GM23248 (cell line): ENCODE measurements around the gene LRFN4. TPM values are rescaled to one million over a fixed set of nuclear protein-coding genes. Genes with fewer than 3 reads are reported as not detected.

Experiments used
- DNase-seq: peaks from one replicate; pipeline ENCODE4 v3.0.0-alpha.2; 2015
- H2AFZ ChIP-seq: fragments of 200-600 bp; sonication (generic); 2 replicates; pipeline ENCODE4 v1.6.1; 2016; ENCODE audit warnings: antibody characterized with exemption
- H3F3A ChIP-seq: fragments of 200-600 bp; sonication (generic); 2 replicates; pipeline ENCODE4 v1.6.1; 2016; ENCODE audit warnings: mild to moderate bottlenecking, antibody characterized with exemption, mixed run types; ENCODE audit not compliant: insufficient read depth
- H3K27ac ChIP-seq: fragments of 200-600 bp; sonication (generic); 2 replicates; pipeline ENCODE4 v1.5.1; 2016; ENCODE audit warnings: mild to moderate bottlenecking
- H3K27me3 ChIP-seq: fragments of 200-600 bp; sonication (generic); replicated peaks from 2 replicates; pipeline ENCODE4 v1.6.1; 2016; ENCODE audit warnings: mild to moderate bottlenecking; ENCODE audit not compliant: insufficient read depth
- H3K36me3 ChIP-seq: fragments of 200-600 bp; sonication (generic); 2 replicates; pipeline ENCODE4 v1.6.1; 2016; ENCODE audit warnings: low read depth, mild to moderate bottlenecking
- H3K4me1 ChIP-seq: fragments of 200-600 bp; sonication (generic); 2 replicates; pipeline ENCODE4 v1.6.1; 2016; ENCODE audit warnings: mild to moderate bottlenecking; ENCODE audit not compliant: insufficient read depth
- H3K4me2 ChIP-seq: fragments of 200-600 bp; sonication (generic); one replicate; pipeline ENCODE4 v1.6.1; 2016; ENCODE audit warnings: mild to moderate bottlenecking; ENCODE audit not compliant: unreplicated experiment
- H3K4me3 ChIP-seq: fragments of 200-600 bp; sonication (generic); 2 replicates; pipeline ENCODE4 v1.5.1; 2016; ENCODE audit warnings: mild to moderate bottlenecking
- H3K79me2 ChIP-seq: fragments of 200-600 bp; sonication (generic); 2 replicates; pipeline ENCODE4 v1.6.1; 2016; ENCODE audit warnings: mild to moderate bottlenecking; ENCODE audit not compliant: insufficient read depth
- H3K9ac ChIP-seq: fragments of 200-600 bp; sonication (generic); 2 replicates; pipeline ENCODE4 v1.6.1; 2016; ENCODE audit warnings: mild to moderate bottlenecking
- H3K9me2 ChIP-seq: fragments of 200-600 bp; sonication (generic); 2 replicates; pipeline ENCODE4 v1.6.1; 2016; ENCODE audit warnings: mixed run types, mild to moderate bottlenecking, moderate library complexity; ENCODE audit not compliant: insufficient read depth
- H3K9me3 ChIP-seq: fragments of 200-600 bp; sonication (generic); one replicate; pipeline ENCODE4 v1.6.1; 2017; ENCODE audit warnings: low read depth
- H4K20me1 ChIP-seq: fragments of 200-600 bp; sonication (generic); 2 replicates; pipeline ENCODE4 v1.6.0; 2016; ENCODE audit not compliant: insufficient read depth
- EZH2 ChIP-seq: fragments of 200-600 bp; sonication (generic); IDR thresholded peaks from 2 replicates; pipeline ENCODE4 v1.6.1; 2018; ENCODE audit warnings: antibody characterized with exemption, mild to moderate bottlenecking; ENCODE audit not compliant: insufficient read depth, poor library complexity, severe bottlenecking
- EZH2phosphoT487 ChIP-seq: fragments of 200-600 bp; sonication (generic); IDR thresholded peaks from 2 replicates; pipeline ENCODE4 v1.6.1; 2018; ENCODE audit warnings: antibody characterized with exemption, moderate library complexity, mild to moderate bottlenecking, low read depth; ENCODE audit not compliant: insufficient read depth
- WGBS, 2 experiments: methylation state at CpG; one replicate each; pipeline ENCODE4 v1.1.6; 2015 to 2017; ENCODE audit warnings: low lambda C conversion rate in 2 of 2, low coverage in 1 of 2; ENCODE audit errors: missing lambda C conversion rate in 2 of 2; 5-methylcytosine and 5-hydroxymethylcytosine counted together
- in situ Hi-C: fragments of 300-500 bp; cut with MboI; formaldehyde crosslinking; loops from 2 replicates; pipeline ENCODE4 v1.15.0; 2020
- polyA plus RNA-seq: library from polyadenylated mRNA; unstranded; fragments of >200 nt; fragmentation: Nextera tagmentation; extraction: Ambion mirVana; gene quantifications from 2 replicates; pipeline ENCODE4 v1.2.1, GENCODE V29; 2016
- total RNA-seq: library from RNA; depleted of rRNA; stranded (reverse); fragments of >200 nt; shearing (Covaris generic); gene quantifications from 2 replicates; pipeline ENCODE4 v1.2.3, GENCODE V29; 2014

Gene LRFN4
- total and polyA plus RNA-seq, 2 experiments from 2014 or later = 5.4 to 42.2 TPM

GRCh38 chr11:66862559-66863037 lies 5.7 kb downstream of the LRFN4 start:
- Histone ChIP-seq H3K79me2 (peaks cover 5% of the 10 kb centered on the region; the same call in 1 of the 2 replicates), H3K9ac (no peak overlapping the region), H3K27ac (no peak overlapping the region), H3F3A (no peaks in the 10 kb centered on the region), H2AFZ (no peak overlapping the region), H3K4me2 (no peak overlapping the region), H3K4me3 (no peak overlapping the region), H3K9me3 (no peaks in the 10 kb centered on the region), H3K27me3 (no peaks in the 10 kb centered on the region), H3K9me2 (no peaks in the 10 kb centered on the region), H3K4me1 (no peaks in the 10 kb centered on the region), H3K36me3 (no peaks in the 10 kb centered on the region), H4K20me1 (no peaks in the 10 kb centered on the region)
- in situ Hi-C loops = no loop called here
- 89 to 91% methylated on average over 9 to 11 of the region's 11 CpGs for WGBS, 2 experiments
- TF ChIP-seq EZH2phosphoT487 (no peak), EZH2 (no peak)
- no peak for DNase-seq

GRCh38 chr11:66863428-66864125 lies 6.7 kb downstream of the LRFN4 start:
- Histone ChIP-seq H3K79me2 (no peaks in the 10 kb centered on the region), H3K9me2 (no peaks in the 10 kb centered on the region), H3F3A (no peaks in the 10 kb centered on the region), H3K9ac (no peak overlapping the region), H3K4me2 (no peak overlapping the region), H3K27ac (no peak overlapping the region), H3K4me3 (no peak overlapping the region), H2AFZ (no peak overlapping the region), H3K36me3 (no peaks in the 10 kb centered on the region), H3K27me3 (no peaks in the 10 kb centered on the region), H3K9me3 (no peaks in the 10 kb centered on the region), H3K4me1 (no peaks in the 10 kb centered on the region), H4K20me1 (no peaks in the 10 kb centered on the region)
- in situ Hi-C loops = no loop called here
- WGBS, 2 experiments = 80 to 88% methylated on average over 28 to 31 of the region's 31 CpGs
- no peak for TF ChIP-seq EZH2phosphoT487
- TF ChIP-seq EZH2 = no peak
- no peak for DNase-seq

- no peaks in the 10 kb centered on the region for H3K27me3 ChIP-seq
- 79 to 82% methylated on average over 27 to 35 of the region's 35 CpGs for WGBS, 2 experiments
- DNase-seq = no peak
- no peaks in the 10 kb centered on the region for H3K36me3 ChIP-seq
- H3F3A ChIP-seq = no peaks in the 10 kb centered on the region
- no peak overlapping the region for H3K27ac ChIP-seq
- TF ChIP-seq EZH2phosphoT487 (no peak), EZH2 (no peak)
- no peak overlapping the region for H3K4me2 ChIP-seq
- H4K20me1 ChIP-seq = no peaks in the 10 kb centered on the region
- H3K4me1 ChIP-seq = no peaks in the 10 kb centered on the region
- H3K9me2 ChIP-seq = no peaks in the 10 kb centered on the region
- no peak overlapping the region for H2AFZ ChIP-seq
- no peaks in the 10 kb centered on the region for H3K9me3 ChIP-seq
- in situ Hi-C loops = no loop called here
- no peaks in the 10 kb centered on the region for H3K79me2 ChIP-seq
- no peak overlapping the region for H3K9ac ChIP-seq
- no peak overlapping the region for H3K4me3 ChIP-seq
These were observed 7.5 kb downstream of the LRFN4 start for GRCh38 chr11:66864172-66864901.

GRCh38 chr11:66864924-66865697 lies 8.2 kb downstream of the LRFN4 start:
- H3K9ac ChIP-seq = no peak overlapping the region
- no peak overlapping the region for H2AFZ ChIP-seq
- no peaks in the 10 kb centered on the region for H4K20me1 ChIP-seq
- no peaks in the 10 kb centered on the region for H3K27me3 ChIP-seq
- DNase-seq = peak; percentile 21
- H3K27ac ChIP-seq = no peak overlapping the region
- no peaks in the 10 kb centered on the region for H3K36me3 ChIP-seq
- H3K4me1 ChIP-seq = no peaks in the 10 kb centered on the region
- WGBS, 2 experiments = 78 to 80% methylated on average over 16 to 23 of the region's 23 CpGs
- H3K4me2 ChIP-seq = no peak overlapping the region
- no peaks in the 10 kb centered on the region for H3K9me2 ChIP-seq
- no peaks in the 10 kb centered on the region for H3K9me3 ChIP-seq
- TF ChIP-seq EZH2phosphoT487 (no peak), EZH2 (no peak)
- H3F3A ChIP-seq = no peaks in the 10 kb centered on the region
- H3K4me3 ChIP-seq = no peak overlapping the region
- in situ Hi-C loops = no loop called here
- no peaks in the 10 kb centered on the region for H3K79me2 ChIP-seq
